Measurements from ENCODE around the gene TRABD.

TRABD gene

DNA sequence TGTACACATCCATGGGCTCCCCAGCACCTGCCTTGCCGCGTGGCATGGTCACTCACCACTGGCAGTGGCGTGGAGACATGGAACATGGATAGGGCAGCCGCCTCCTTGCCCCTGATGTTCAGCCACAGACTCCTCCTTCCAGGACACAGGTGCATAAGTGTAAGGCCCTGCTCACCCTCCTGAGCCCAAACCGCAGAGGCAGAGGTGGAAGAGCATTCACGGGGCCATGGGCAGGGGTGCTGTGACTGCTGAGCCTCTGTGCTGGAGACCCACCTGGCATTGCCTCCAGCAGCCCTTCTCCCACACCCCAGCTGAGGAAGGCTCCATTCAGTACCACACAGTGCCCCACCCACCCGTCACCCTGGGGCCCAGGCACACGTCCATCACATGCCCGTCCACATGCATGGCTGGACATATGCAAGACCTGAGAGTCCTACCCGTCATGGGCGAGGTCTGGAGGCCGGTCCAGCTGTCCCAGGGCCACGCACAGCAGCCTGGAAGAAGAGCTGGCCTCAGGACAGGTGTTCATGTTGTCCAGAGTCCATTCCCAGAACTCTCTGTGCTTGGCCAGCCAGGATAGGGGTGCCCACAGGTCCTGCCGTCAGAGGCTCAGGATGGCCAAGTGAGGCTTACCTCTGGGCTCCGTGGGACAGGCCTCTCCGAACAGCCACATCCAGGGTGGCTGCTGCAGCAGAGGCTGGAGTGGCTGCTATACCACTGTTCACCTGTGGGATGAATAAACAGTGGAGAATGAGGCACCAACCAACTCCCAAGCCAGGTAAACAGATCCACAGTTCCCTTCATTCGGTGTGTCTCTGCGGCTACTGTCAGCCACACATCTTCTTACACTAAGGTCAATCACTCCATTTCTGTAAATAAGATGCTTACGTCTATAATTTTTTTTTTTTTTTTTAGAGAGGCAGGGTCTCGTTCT, 60.8 kb downstream of the TRABD start:
- no peak for DNase-seq

DNA sequence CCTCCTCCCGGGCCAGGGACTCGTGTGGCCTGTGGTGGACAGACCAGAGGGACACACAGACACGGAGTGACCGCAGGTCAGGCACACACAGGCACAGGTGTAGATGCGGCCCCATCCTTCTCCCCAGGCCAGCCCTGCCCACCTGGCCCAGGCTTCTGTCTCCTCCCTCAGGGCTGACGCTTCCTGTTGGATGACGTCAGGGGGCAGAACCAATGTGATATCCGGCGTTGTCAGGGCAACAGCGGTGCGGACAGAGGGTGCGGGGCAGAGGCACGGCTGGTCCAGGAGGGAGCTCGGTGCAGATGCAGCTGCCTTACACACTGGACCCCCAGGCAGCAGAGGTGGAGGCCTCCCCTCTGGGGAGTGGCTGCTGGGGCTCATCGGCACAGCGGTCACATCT, 62.0 kb downstream of the TRABD start:
- peak; percentile 83 for DNase-seq

DNA sequence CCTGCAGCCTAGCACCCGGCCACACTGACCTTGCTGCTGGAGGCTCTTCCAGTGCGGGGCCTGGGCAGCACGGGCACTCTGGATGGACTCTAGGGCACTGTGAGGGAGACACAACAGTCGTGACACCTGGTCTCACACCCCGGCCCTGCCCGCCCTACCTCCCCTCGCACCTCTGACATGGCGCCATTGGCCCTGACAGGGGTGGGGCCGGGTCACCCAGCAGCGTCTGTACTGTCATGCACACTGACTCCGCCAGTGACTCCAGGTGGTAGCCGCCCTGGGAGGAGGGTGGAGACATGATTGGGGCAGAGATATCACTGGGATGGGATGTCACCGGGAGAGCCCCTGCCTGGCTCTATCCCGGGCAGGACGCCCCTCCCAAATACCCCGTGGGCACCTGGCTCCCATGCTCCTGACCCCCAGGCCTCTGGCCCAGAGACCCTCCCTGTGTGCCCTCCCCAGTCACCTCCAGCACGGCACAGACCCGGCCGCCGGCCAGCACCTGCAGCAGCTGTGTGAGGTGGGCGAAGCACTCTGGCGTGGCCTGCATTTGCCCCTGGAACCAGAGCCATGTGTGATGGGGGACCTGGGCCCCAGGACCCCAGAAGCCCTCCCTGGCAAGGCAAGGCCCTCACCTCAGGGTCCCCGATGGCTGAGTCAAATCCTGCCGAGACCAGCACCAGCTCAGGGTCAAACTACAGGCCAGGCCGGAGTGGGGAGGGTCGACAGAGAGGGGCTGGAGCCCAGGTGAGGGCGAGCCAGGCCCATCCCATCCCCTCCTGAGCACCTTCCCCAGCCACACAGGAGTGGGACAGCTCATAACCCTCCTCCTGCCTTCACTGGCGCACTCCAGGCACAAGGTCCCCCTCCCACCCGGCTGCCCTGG, 62.7 kb downstream of the TRABD start:
- no peak for DNase-seq

Measured in CD4-positive, alpha-beta T cell treated with Interleukin-10 for 1 hour (primary cell).